K562 (cell line): ENCODE data around the gene ATP6V1G1. TPM values are rescaled to one million over a fixed set of nuclear protein-coding genes. Genes with fewer than 3 reads are reported as not detected.

Source experiments
- ATAC-seq: fragments of 200-7000 bp; cut with Tn5 transposase; 3 replicates; pipeline ENCODE4 v1.9.1; 2020; ENCODE audit warnings: moderate library complexity
- BruUV-seq: library from RNA; stranded (reverse); fragments of 400-500 nt; replicated peaks from 2 replicates; lab custom pipeline; 2021; lab: Mats Ljungman, UMichigan
- CTCF ChIA-PET: fragments of 300-600 bp; formaldehyde crosslinking; extraction: SDS; loops from one replicate; lab custom pipeline; 2021; ENCODE audit warnings: low intra/inter-chr PET ratio; lab: Yijun Ruan, JAX
- POLR2A ChIA-PET: fragments of 300-600, 350-650 bp; sonication (Branson Sonifier 250); formaldehyde crosslinking; extraction: SDS; loops from one replicate; lab custom pipeline; 2021; ENCODE audit warnings: antibody characterized with exemption, inconsistent platforms; lab: Yijun Ruan, JAX
- DNase-seq, 4 experiments: peaks; one replicate each; pipeline versions ENCODE4 v3.0.0 to v3.0.0-alpha.2; 2011 to 2018; ENCODE audit warnings: low spot score in 3 of 4, mixed read lengths in 3 of 4; ENCODE audit errors: extremely low read depth in 1 of 4
- FAIRE-seq: peaks from 2 replicates; lab custom pipeline; 2011; peaks lifted over from hg19 to GRCh38; lab: Jason Lieb, UNC
- H2AFZ ChIP-seq: 2 replicates; pipeline ENCODE4 v1.6.0; 2011; ENCODE audit warnings: low read depth, low read length, control low read depth, inconsistent platforms
- H3K27ac ChIP-seq: fragments of 200-600 bp; 3 replicates; pipeline ENCODE4 v1.8.0; 2011; ENCODE audit warnings: low read depth, mild to moderate bottlenecking, control low read depth, inconsistent platforms, low read length, moderate library complexity, mixed read lengths; ENCODE audit errors: extremely low read depth
- H3K27me3 ChIP-seq, 2 experiments: fragments of 300-600 bp in 1 of 2; 2 replicates in 1 of 2; 3 replicates in 1 of 2; pipeline versions ENCODE4 v1.6.0 to v1.8.0; 2011; ENCODE audit warnings: inconsistent platforms in 2 of 2, low read length in 2 of 2, mild to moderate bottlenecking in 1 of 2, mixed read lengths in 1 of 2, moderate library complexity in 1 of 2; ENCODE audit not compliant: control insufficient read depth in 2 of 2, insufficient read depth in 2 of 2
- H3K36me3 ChIP-seq: fragments of 300-600 bp; 3 replicates; pipeline ENCODE4 v1.8.0; 2011; ENCODE audit warnings: mild to moderate bottlenecking, low read length, inconsistent platforms; ENCODE audit not compliant: control insufficient read depth, insufficient read depth
- H3K4me1 ChIP-seq, 2 experiments: fragments of 200-600 bp in 1 of 2; replicated peaks in 1 of 2; 2 replicates in 1 of 2; 3 replicates in 1 of 2; pipeline versions ENCODE4 v1.5.1 to v1.8.0; 2011; ENCODE audit warnings: inconsistent platforms in 2 of 2, low read length in 2 of 2, mild to moderate bottlenecking in 1 of 2, mixed read lengths in 1 of 2, moderate library complexity in 1 of 2; ENCODE audit not compliant: control insufficient read depth in 2 of 2, insufficient read depth in 2 of 2
- H3K4me2 ChIP-seq: 2 replicates; pipeline ENCODE4 v1.6.1; 2011; ENCODE audit warnings: low read length, control low read depth, inconsistent platforms, mixed read lengths; ENCODE audit not compliant: insufficient read depth
- H3K4me3 ChIP-seq: fragments of 200-600 bp; sonication (generic), shearing (Covaris generic); 2 replicates; pipeline ENCODE4 v1.5.1; 2016; ENCODE audit warnings: control low read depth, inconsistent platforms
- H3K79me2 ChIP-seq: fragments of 200-600 bp; 3 replicates; pipeline ENCODE4 v1.8.0; 2011; ENCODE audit warnings: low read length, inconsistent platforms; ENCODE audit not compliant: control insufficient read depth, insufficient read depth
- H3K9ac ChIP-seq, 2 experiments: 2 replicates each; pipeline versions ENCODE4 v1.6.0 to v1.6.1; 2011; ENCODE audit warnings: low read depth in 2 of 2, low read length in 2 of 2, control low read depth in 1 of 2, inconsistent platforms in 1 of 2, mild to moderate bottlenecking in 1 of 2, mixed read lengths in 1 of 2; ENCODE audit not compliant: insufficient read depth in 1 of 2
- H3K9me1 ChIP-seq: one replicate; pipeline ENCODE4 v1.6.0; 2011; ENCODE audit warnings: inconsistent platforms, mild to moderate bottlenecking, low read length, moderate library complexity; ENCODE audit not compliant: control insufficient read depth, insufficient read depth
- H3K9me3 ChIP-seq: replicated peaks from 2 replicates; pipeline ENCODE4 v1.5.1; 2011; ENCODE audit warnings: low read depth, low read length, inconsistent platforms; ENCODE audit not compliant: control insufficient read depth, insufficient read depth
- H4K20me1 ChIP-seq: replicated peaks from 2 replicates; pipeline ENCODE4 v1.6.1; 2011; ENCODE audit warnings: low read length, inconsistent platforms, mixed read lengths; ENCODE audit not compliant: control insufficient read depth, insufficient read depth
- BRF1 ChIP-seq: IDR thresholded peaks from 3 replicates; pipeline ENCODE4 v1.6.1; 2011; ENCODE audit warnings: borderline replicate concordance, mild to moderate bottlenecking; ENCODE audit not compliant: insufficient read length; ENCODE audit errors: extremely low read depth
- EP300 ChIP-seq: IDR thresholded peaks from 2 replicates; pipeline ENCODE4 v1.6.1; 2012; ENCODE audit warnings: low read length, improper control_type of control experiment
- HNRNPL ChIP-seq: fragments of 200-400 bp; formaldehyde crosslinking; IDR thresholded peaks from 2 replicates; pipeline ENCODE4 v1.6.1; 2017; ENCODE audit warnings: low read depth, mild to moderate bottlenecking, low read length
- KLF6 ChIP-seq: fragments of 250-450 bp; sonication (Bioruptor Pico); IDR thresholded peaks from 2 replicates; pipeline ENCODE4 v1.4.0; 2020; ENCODE audit warnings: mild to moderate bottlenecking, moderate library complexity, borderline replicate concordance
- SAFB2 ChIP-seq: fragments of 200-400 bp; formaldehyde crosslinking; IDR thresholded peaks from 2 replicates; pipeline ENCODE4 v1.6.1; 2018; ENCODE audit warnings: borderline replicate concordance, low read length, low read depth, moderate library complexity; ENCODE audit not compliant: severe bottlenecking
- SIRT6 ChIP-seq: IDR thresholded peaks from one replicate; pipeline ENCODE4 v1.6.1; 2012; ENCODE audit warnings: low read depth, mild to moderate bottlenecking, control low read depth, inconsistent platforms, low read length, moderate library complexity
- ZFPM2 ChIP-seq: fragments of 250-450 bp; sonication (Bioruptor Pico); IDR thresholded peaks from 2 replicates; pipeline ENCODE4 v1.5.1; 2022; ENCODE audit warnings: mild to moderate bottlenecking
- ZNF124 ChIP-seq: sonication (generic); formaldehyde crosslinking; IDR thresholded peaks from 2 replicates; pipeline ENCODE4 v1.8.1; 2022; ENCODE audit warnings: missing genetic modification reagents
- ZNF785 ChIP-seq: fragments of 250-450 bp; sonication (Bioruptor Pico); IDR thresholded peaks from 2 replicates; pipeline ENCODE4 v1.4.0; 2020; ENCODE audit warnings: mild to moderate bottlenecking
- WGBS: fragments of 100-300 bp; shearing (Covaris generic); methylation state at CpG from one replicate; pipeline ENCODE4 v1.1.6; 2016; ENCODE audit warnings: low coverage, mixed read lengths; ENCODE audit not compliant: insufficient coverage; ENCODE audit errors: missing lambda C conversion rate; 5-methylcytosine and 5-hydroxymethylcytosine counted together
- in situ Hi-C: fragments of 300-500 bp; cut with MboI; formaldehyde crosslinking; loops from 4 replicates; pipeline ENCODE4 v1.15.0; 2018; ENCODE audit warnings: inconsistent platforms, mixed read lengths
- intact Hi-C: fragments of 100-400 bp; cut with micrococcal nuclease; formaldehyde crosslinking; loops from 2 replicates; pipeline ENCODE4 v1.14.2; 2022
- polyA plus RNA-seq, 8 experiments: library from polyadenylated mRNA; depleted of rRNA in 4 of 8; stranded (reverse) in 5 of 8; unstranded in 3 of 8; fragments of >200 nt; fragmentation: Nextera tagmentation in 2 of 8; fragmentation: Illumina TruSeq in 1 of 8; extraction: Ambion mirVana in 2 of 8; extraction: Trizol in 1 of 8; gene quantifications; 2 replicates each; pipeline versions ENCODE4 v1.2.1 to v1.2.3, GENCODE V29; 2011 to 2014; ENCODE audit warnings: inconsistent platforms in 1 of 8, missing spikeins in 1 of 8
- total RNA-seq, 7 experiments: library from RNA; depleted of rRNA in 6 of 7; stranded (reverse); fragments of >200 nt in 6 of 7; fragmentation: Illumina TruSeq in 2 of 7; extraction: Trizol in 2 of 7; gene quantifications; 2 replicates each; pipeline versions ENCODE4 v1.2.1 to v1.2.3, GENCODE V29; 2011 to 2021; ENCODE audit warnings: low replicate concordance in 1 of 7
- TF ChIP-seq, protein P1 (sequence below): fragments of 250-450 bp; sonication (Bioruptor Pico); IDR thresholded peaks from 2 replicates; pipeline ENCODE4 v1.8.0; 2022; ENCODE audit warnings: inconsistent platforms
- TF ChIP-seq, protein P2 (sequence below): sonication (generic); formaldehyde crosslinking; IDR thresholded peaks from 2 replicates; pipeline ENCODE4 v1.8.0; 2022; ENCODE audit warnings: mild to moderate bottlenecking, missing genetic modification reagents
- TF ChIP-seq, protein P3 (sequence below): sonication (generic); formaldehyde crosslinking; IDR thresholded peaks from 2 replicates; pipeline ENCODE4 v1.8.0; 2023; ENCODE audit warnings: mild to moderate bottlenecking, missing genetic modification reagents

Gene ATP6V1G1
- total and polyA plus RNA-seq, 9 of the 15 experiments (the other 6 are each of a cell fraction or from before 2014, with no cell fraction given) = 88.4 to 492 (median 193) TPM

DNA sequence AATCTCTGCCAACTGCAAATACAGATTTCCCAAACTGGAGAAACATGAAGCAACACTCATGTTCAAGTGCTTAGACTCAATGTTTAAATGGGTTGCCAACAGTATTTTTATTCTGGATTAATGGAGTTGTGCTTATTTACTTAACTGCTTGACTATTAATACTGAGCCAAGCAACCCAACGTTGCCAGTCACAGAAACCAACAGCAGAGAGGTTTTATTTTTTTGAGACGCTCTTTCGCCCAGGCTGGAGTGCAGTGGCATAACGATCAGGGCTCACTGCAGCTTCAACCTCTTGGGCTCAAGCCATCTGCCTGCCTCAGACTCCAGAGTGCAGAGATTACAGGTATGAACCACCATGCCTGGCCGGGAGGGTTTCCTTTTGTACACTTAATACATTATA is 15.1 kb downstream of the ATP6V1G1 start:
- H4K20me1 ChIP-seq = no peaks in the 10 kb centered on the region
- no TSS peak for BruUV-seq
- FAIRE-seq (no peak), DNase-seq (no peak), ATAC-seq (no peak)
- CTCF ChIA-PET = no interaction called here
- TF ChIP-seq, protein P1, sequence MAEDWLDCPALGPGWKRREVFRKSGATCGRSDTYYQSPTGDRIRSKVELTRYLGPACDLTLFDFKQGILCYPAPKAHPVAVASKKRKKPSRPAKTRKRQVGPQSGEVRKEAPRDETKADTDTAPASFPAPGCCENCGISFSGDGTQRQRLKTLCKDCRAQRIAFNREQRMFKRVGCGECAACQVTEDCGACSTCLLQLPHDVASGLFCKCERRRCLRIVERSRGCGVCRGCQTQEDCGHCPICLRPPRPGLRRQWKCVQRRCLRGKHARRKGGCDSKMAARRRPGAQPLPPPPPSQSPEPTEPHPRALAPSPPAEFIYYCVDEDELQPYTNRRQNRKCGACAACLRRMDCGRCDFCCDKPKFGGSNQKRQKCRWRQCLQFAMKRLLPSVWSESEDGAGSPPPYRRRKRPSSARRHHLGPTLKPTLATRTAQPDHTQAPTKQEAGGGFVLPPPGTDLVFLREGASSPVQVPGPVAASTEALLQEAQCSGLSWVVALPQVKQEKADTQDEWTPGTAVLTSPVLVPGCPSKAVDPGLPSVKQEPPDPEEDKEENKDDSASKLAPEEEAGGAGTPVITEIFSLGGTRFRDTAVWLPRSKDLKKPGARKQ (CRISPR knock-in tag) = no peak
- TF ChIP-seq ZNF785 (CRISPR knock-in tag) = no peak
- H2AFZ ChIP-seq = no peak overlapping the region
- intact Hi-C loops = no loop called here
- no peaks in the 10 kb centered on the region for H3K79me2 ChIP-seq
- no peaks in the 10 kb centered on the region for H3K27me3 ChIP-seq
- peaks cover 25% of the 10 kb centered on the region; the same call in 2 of the 3 replicates for H3K36me3 ChIP-seq
- WGBS = 60% methylated on average over 5 of the region's 5 CpGs
- H3K4me1 ChIP-seq = no peaks in the 10 kb centered on the region
- H3K9ac ChIP-seq = no peak overlapping the region
- no peaks in the 10 kb centered on the region; the same call in 1 of the 2 replicates for H3K9me3 ChIP-seq
- no peak overlapping the region for H3K4me2 ChIP-seq
- no peaks in the 10 kb centered on the region for H3K9me1 ChIP-seq
- POLR2A ChIA-PET = interaction anchor here (1.7 to 4.5 kb wide), 2 partner anchors 9 to 10 kb away, joined by 4 to 23 read pairs; partner anchors contain the start of gene TMEM268
- no peak overlapping the region for H3K27ac ChIP-seq
- H3K4me3 ChIP-seq = no peak overlapping the region
- in situ Hi-C loops = no loop called here

DNA sequence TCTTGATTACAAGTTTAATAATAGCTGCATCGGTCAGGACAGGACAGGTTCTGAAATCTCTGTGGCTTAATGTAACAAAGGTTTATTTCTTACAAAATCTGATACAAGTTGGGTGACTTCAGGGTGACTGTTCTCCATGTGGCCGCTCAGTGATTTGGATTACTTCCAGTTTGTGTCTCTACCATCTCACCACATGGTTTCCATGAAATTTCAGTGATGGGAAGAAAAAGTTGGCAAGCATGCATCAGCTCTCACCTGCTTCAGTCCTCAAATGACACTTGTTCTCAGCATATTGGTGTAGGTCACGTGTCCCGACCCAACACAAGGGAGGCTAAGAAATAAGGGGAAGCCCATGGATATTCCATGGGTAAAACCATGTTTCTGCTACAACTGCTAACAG is 15.7 kb downstream of the ATP6V1G1 start:
- CTCF ChIA-PET = no interaction called here
- 63% methylated on average over 4 of the region's 4 CpGs for WGBS
- intact Hi-C loops = no loop called here
- DNase-seq = no peak
- Histone ChIP-seq H3K9me1 (no peaks in the 10 kb centered on the region), H3K9me3 (no peaks in the 10 kb centered on the region; the same call in 1 of the 2 replicates), H3K27ac (no peak overlapping the region), H4K20me1 (no peaks in the 10 kb centered on the region), H3K36me3 (peaks cover 19% of the 10 kb centered on the region; the same call in 2 of the 3 replicates), H3K4me2 (no peak overlapping the region), H3K79me2 (no peaks in the 10 kb centered on the region), H3K4me1 (no peaks in the 10 kb centered on the region), H3K27me3 (no peaks in the 10 kb centered on the region), H3K4me3 (no peak overlapping the region), H3K9ac (no peak overlapping the region), H2AFZ (no peak overlapping the region)
- FAIRE-seq = no peak
- POLR2A ChIA-PET = interaction anchor here (1.7 kb wide), 1 partner anchor 11 kb away, joined by 4 read pairs; no protein-coding TSS in a partner anchor
- ATAC-seq = no peak
- in situ Hi-C loops = no loop called here
- BruUV-seq = no TSS peak
- TF ChIP-seq SAFB2 (no peak), ZNF124 (CRISPR knock-in tag) (no peak), BRF1 (no peak), KLF6 (no peak), ZFPM2 (no peak), HNRNPL (no peak), EP300 (no peak), SIRT6 (no peak)
- TF ChIP-seq, protein P2, sequence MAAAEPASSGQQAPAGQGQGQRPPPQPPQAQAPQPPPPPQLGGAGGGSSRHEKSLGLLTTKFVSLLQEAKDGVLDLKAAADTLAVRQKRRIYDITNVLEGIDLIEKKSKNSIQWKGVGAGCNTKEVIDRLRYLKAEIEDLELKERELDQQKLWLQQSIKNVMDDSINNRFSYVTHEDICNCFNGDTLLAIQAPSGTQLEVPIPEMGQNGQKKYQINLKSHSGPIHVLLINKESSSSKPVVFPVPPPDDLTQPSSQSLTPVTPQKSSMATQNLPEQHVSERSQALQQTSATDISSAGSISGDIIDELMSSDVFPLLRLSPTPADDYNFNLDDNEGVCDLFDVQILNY (CRISPR knock-in tag) = no peak
- TF ChIP-seq, protein P3, sequence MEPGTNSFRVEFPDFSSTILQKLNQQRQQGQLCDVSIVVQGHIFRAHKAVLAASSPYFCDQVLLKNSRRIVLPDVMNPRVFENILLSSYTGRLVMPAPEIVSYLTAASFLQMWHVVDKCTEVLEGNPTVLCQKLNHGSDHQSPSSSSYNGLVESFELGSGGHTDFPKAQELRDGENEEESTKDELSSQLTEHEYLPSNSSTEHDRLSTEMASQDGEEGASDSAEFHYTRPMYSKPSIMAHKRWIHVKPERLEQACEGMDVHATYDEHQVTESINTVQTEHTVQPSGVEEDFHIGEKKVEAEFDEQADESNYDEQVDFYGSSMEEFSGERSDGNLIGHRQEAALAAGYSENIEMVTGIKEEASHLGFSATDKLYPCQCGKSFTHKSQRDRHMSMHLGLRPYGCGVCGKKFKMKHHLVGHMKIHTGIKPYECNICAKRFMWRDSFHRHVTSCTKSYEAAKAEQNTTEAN (CRISPR knock-in tag) = no peak
